Stimulated activated CD4-positive, alpha-beta T cell treated with anti-CD3 and anti-CD28 coated beads, Interleukin-15, amount 100 ng/mL, for 24 hours (primary cell): Measurements from ENCODE around the gene ACLY.
"Not testable (repeated sequence)": the region's sequence is repeated elsewhere in the genome, so short reads cannot be mapped to it uniquely, and the experiment has no call there.

Source experiments
- DNase-seq: peaks from one replicate; pipeline ENCODE4 v3.0.0-alpha.2; 2020

ACLY gene

DNA sequence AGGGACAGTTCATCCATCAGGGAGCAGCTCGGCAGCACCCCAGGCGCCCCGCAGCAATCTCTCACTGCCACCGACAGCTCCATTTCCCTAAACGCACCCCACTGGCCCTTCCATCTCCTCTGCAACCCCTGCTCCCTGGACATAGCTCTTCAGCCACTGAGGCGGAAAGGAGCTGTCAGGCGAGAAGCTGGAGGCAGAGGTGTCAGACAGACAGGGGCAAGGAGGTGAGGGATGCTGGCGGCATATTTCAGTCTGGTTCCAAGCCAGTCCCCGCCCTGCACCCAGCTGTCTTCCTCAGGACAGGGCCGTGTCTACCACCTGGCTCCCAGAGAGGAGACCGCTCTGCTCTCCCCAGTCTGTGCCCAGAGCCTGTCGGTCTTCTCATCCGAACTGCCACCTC is 9.7 kb downstream of the ACLY start:
- no peak for DNase-seq

GRCh38 chr17:41907633-41908539 is 10.9 kb downstream of the ACLY start:
- DNase-seq, result no peak

DNA sequence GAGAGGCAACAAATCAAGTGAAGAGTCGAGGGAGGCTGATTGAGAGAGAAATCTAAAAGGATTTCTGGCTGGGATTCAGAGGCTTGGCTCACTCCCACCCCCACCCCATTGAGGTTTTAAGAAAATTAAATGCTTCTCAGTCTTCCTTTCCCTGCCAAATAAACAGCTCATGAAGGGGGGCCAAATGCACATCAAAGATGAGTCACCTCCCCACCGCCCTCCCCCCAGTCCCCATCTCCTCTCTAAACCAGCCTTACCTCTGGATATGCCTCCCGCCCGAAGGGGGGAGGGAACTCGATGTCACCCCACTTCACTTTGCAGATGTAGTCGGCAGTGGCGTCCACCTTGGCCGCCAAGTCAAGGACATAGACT is 11.6 kb downstream of the ACLY start:
- DNase-seq, result no peak

GRCh38 chr17:41906465-41907184 is 12.1 kb downstream of the ACLY start:
- DNase-seq, result no peak

DNA sequence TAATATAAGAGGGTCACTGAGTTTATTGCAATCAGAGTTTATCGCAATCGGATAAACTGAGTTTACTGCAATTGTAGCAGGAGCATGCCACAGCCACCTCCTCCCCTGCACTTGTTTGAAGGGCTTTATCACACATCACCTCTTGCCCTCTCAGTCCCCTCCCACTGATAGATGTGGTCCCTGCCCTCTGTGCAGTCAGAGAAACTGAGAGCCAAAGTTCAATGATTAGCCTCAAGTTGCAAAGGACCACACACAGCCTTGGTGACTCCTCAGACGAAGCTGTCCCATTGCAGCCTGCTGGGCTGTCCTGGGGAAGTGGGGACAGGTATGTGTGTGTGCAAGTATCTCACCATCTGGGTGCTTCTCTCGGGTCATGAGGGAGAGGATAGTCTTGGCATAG is 13.6 kb downstream of the ACLY start:
- no peak for DNase-seq

- DNase-seq, result no peak
These were observed 14.4 kb downstream of the ACLY start for GRCh38 chr17:41904242-41904841.

DNA sequence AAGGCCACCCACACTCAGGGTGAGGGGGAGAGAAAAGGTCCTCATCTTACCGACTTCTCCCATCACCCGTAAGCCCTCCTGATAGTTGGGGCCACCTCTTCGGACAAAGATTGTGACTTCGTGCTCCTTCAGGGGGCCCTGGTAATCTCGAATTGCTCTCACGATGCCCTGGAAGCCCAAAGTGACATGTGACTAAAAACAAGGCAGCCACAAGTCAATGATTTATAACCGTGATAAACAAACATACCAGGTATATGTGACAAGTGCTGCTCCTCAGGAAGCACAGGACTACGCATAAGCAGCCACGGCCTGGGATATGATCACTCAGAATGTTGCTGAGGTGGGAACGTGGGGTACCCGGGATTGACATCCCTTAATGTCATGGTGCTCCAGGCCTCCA is 17.1 kb downstream of the ACLY start:
- no peak for DNase-seq

- DNase-seq, result no peak
These were observed 22.0 kb downstream of the ACLY start for GRCh38 chr17:41896726-41897125.

DNA sequence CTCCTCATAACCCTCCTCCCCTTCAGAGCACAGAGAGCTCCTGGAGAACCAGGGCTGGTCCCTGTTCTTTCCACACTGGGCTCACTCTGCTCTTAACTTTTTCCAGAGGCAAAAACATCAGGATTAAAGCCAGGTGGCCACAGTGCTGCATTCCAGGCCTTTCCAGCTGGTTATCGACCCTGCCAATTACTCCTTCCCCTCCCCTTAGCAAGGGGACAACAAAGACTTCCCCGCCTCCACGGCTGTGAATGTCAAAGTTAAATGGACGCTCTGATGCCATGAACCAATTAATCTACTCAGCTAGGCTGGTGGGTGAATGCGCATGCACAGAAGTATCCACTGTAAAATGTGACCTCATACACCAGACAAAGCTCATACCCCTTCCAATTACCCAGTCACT is 23.1 kb downstream of the ACLY start:
- DNase-seq, result no peak

GRCh38 chr17:41894791-41895331 is 23.9 kb downstream of the ACLY start:
- DNase-seq, result no peak

- DNase-seq, result no peak
These were observed 25.4 kb downstream of the ACLY start for GRCh38 chr17:41893384-41893783.

- DNase-seq, result no peak
These were observed 26.8 kb downstream of the ACLY start for GRCh38 chr17:41892021-41892376.

DNA sequence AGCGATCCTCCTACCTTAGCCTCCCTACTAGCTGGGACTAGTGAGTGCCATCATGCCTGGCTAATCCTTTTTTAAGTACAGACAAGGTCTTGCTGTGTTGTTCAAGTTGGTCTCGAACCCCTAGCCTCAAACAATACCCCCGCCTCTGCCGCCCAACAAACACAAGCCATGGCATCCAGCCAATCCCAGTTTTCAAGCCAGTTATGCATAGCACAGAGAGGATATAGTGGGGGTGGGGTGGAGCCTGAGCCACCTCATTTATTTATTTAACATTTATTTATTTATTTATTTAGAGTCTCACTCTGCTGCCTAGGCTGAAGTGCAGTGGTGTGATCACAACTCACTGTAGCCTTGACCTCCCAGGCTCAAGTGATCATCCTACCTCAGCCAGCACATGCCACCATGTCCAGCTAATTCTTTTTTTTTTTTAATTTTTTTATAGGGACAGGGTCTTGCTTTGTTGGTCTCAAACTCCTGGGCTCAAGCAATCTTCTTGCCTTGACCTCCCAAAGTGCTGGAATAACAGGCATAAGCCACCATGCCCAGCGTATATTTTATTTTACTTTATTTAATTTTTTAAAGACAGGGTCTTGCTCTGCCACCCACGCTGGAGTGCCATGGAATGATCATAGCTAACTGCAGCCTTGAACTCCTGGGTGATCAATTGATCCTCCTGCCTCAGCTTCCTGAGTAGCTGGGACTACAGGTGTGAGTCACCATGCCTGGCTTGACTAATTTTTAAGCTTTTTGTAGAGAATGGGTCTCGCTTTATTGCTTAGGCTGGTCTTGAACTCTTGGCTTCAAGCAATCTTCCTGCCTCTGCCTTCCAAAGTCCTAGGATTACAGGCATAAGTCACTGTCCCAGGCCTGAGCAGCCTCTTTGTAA is 27.4 kb downstream of the ACLY start:
- DNase-seq, result no peak

DNA sequence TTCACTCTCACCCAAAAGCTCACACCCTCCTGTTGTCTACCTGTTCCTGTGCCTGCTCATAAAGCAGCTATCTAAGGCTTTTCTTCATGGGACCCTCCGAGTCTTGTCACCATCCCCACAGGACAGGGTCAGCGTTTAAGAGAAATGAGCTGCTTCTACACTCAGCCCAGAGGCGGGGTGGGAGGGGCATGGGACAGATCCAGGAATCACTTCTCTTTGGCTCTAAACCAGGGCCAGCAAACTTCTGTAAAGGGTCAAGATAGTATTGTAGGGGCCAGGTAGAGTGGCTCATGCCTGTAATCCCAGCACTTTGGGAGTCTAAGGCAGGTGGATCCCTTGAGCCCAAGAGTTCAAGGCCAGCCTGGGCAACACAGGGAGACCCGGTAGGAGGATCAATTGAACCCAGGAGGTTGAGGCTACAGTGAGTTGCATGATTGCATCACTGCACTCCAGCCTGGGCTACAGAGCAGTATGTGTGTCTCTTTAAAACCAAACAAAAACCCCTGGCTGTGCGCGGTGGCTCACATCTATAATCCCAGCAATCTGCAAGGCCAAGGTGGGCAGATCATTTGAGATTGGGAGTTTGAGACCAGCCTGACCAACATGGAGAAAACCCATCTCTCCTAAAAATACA is 30.3 kb downstream of the ACLY start:
- no peak for DNase-seq

- no peak for DNase-seq
These were observed 33.0 kb downstream of the ACLY start for GRCh38 chr17:41885733-41886132.

- no peak for DNase-seq
These were observed 36.0 kb downstream of the ACLY start for GRCh38 chr17:41882756-41883155.

DNA sequence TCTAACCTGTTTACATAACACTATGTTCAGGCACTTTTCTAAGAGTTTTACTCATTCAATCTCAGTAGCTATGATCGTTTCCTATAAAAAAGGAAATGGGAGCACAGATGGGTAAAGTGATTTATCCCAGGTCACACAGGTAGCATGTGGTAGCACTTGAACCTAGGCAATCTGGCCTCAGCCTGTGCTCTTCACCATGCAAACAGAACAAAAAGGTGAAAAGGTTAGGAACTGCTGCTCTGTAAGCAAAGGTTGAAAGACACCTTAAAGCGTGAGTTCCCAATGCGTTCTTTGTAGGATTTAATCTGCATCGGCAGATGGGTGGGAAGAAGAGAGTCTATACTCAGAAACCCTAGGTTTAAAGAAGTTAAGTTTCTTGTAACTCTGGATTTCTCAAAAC is 38.6 kb downstream of the ACLY start:
- no peak for DNase-seq

DNA sequence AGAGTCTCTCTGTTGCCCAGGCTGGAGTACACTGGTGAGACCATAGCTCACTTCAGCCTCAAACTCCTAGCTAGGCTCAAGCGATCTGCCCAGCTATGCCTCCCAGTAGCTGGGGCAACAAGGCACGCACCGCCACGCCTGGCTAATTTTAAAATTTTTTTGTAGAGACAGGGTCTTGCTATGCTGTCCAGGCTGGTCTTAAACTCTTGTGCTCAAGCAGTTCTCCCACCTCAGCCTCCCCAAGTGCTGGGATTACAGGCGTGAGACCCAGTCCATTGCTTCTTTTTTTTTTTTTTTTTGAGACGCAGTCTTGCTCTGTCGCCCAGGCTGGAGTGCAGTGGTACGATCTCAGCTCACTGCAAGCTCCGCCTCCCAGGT is 44.5 kb downstream of the ACLY start:
- not testable (repeated sequence) for DNase-seq

DNA sequence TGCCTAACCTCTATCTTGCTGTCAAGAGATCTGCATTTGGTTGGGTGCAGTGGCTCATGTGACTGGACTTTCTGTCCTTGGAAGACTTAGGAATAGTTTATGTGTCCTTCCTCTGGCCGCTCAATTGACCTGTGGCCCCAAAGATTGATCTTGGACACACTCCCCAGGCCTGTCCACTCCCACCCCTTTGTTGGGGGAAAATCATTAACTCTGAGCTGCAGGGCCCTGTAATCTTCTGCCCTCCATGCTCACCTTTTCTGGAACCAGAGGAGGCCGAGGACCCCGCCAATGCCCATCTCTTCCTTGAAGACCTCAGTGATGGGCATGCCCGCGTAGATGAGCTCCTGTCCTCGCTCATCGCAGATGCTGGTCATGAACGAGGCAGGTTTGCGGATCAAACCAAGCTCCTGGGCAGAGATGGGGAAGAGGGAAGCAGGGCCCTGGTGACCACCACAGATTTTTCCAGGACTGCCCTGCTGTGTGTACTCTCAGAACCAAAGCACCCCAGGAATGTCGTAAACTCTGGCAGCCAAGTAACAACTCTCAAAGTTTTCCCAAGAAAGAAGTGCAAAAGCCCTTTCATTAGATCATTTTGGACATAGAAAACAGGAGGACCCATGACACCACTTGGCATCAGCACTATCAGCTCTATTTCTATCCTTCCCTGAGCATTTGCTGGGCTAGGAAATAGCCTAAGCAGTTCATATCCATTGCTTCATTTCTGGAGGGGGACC is 45.0 kb downstream of the ACLY start:
- no peak for DNase-seq

GRCh38 chr17:41871789-41872188 is 47.0 kb downstream of the ACLY start:
- no peak for DNase-seq

DNA sequence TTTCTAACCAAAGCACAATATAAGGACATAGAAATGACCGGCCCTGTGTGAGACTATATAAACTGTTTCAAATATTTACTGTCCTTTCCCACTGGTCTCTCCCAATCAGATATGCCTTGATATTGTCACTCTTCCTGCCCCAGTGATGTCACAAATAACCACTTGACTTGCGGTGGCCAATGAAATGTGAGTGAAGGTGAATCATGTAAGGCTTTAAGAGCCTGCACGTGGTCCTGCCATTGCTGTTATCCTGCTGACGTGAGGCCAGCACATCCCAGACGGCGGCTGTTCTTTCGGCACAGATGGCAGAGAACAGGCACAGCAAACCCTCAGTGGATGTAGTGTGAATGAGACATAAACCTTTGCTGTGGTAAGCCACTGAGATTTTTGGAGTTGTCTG is 48.1 kb downstream of the ACLY start:
- DNase-seq, result no peak

GRCh38 chr17:41870097-41870496 is 48.7 kb downstream of the ACLY start:
- DNase-seq, result no peak
